ENCODE measurements around the gene SRGAP1. TPM values are rescaled to one million over a fixed set of nuclear protein-coding genes. Genes with fewer than 3 reads are reported as not detected.

Gene SRGAP1
- total RNA-seq, 1 experiment from 2014 or later: 26.8 TPM

- TF ChIP-seq CTCF (IDR thresholded peaks at IDR 0.05) (no peak), TCF7L2 (IDR thresholded peaks at IDR 0.05; ENCODE audit: low read depth, low read length) (no peak), POLR2AphosphoS5 (IDR thresholded peaks at IDR 0.05; ENCODE audit: low read depth, low read length) (no peak), SIN3A (IDR thresholded peaks at IDR 0.05; ENCODE audit: borderline replicate concordance, insufficient read depth, low read depth, low read length) (no peak), REST (IDR thresholded peaks at IDR 0.05; ENCODE audit: insufficient read depth in 1 of 2, low read depth in 2 of 2, low read length in 1 of 2) (no peak)
- Histone ChIP-seq H3K4me3 (ENCODE audit: low read depth in 2 of 2, low read length in 2 of 2) (no peak overlapping the region), H3K4me1 (ENCODE audit: control insufficient read depth, insufficient read depth, low read length) (peaks cover 23% of the 10 kb centered on the region), H3K27me3 (ENCODE audit: control insufficient read depth, insufficient read depth, low read length) (no peaks in the 10 kb centered on the region), H3K36me3 (ENCODE audit: control insufficient read depth, insufficient read depth, low read length) (peaks cover 12% of the 10 kb centered on the region), H3K9me3 (ENCODE audit: control insufficient read depth, insufficient read depth, low read depth, low read length) (no peaks in the 10 kb centered on the region), H3K27ac (ENCODE audit: low read length) (no peak overlapping the region)
- in situ Hi-C loops (cut with HindIII; ENCODE audit: low pct_unique_long_range_greater_than_20kb, low sequenced_read_pairs) (no loop called here), intact Hi-C loops (cut with micrococcal nuclease; ENCODE audit: unreplicated experiment) (no loop called here)
- no peak for DNase-seq (ENCODE audit: low read depth, low spot score)
- ATAC-seq: no peak
- BruUV-seq (replicated peaks): no TSS peak
- POLR2A ChIA-PET: no interaction called here
- CTCF ChIA-PET: no interaction called here
Observed at GRCh38 chr12:64093689-64094088, 249.2 kb downstream of the SRGAP1 start.

- Histone ChIP-seq H3K27me3 (ENCODE audit: control insufficient read depth, insufficient read depth, low read length) (no peaks in the 10 kb centered on the region), H3K27ac (ENCODE audit: low read length) (no peak overlapping the region), H3K4me3 (ENCODE audit: low read depth in 2 of 2, low read length in 2 of 2) (no peak overlapping the region), H3K4me1 (ENCODE audit: control insufficient read depth, insufficient read depth, low read length) (no peaks in the 10 kb centered on the region), H3K9me3 (ENCODE audit: control insufficient read depth, insufficient read depth, low read depth, low read length) (no peaks in the 10 kb centered on the region), H3K36me3 (ENCODE audit: control insufficient read depth, insufficient read depth, low read length) (peaks cover 12% of the 10 kb centered on the region)
- ATAC-seq: no peak
- POLR2A ChIA-PET: interaction anchor here (0.7 kb wide), 3 partner anchors 8 to 134 kb away, joined by 3 to 26 read pairs (median 6); no protein-coding TSS in a partner anchor
- DNase-seq (ENCODE audit: low read depth, low spot score): no peak
- no TSS peak for BruUV-seq (replicated peaks)
- CTCF ChIA-PET: no interaction called here
- intact Hi-C loops (cut with micrococcal nuclease; ENCODE audit: unreplicated experiment) (no loop called here), in situ Hi-C loops (cut with HindIII; ENCODE audit: low pct_unique_long_range_greater_than_20kb, low sequenced_read_pairs) (no loop called here)
- TF ChIP-seq TCF7L2 (IDR thresholded peaks at IDR 0.05; ENCODE audit: low read depth, low read length) (no peak), SIN3A (IDR thresholded peaks at IDR 0.05; ENCODE audit: borderline replicate concordance, insufficient read depth, low read depth, low read length) (no peak), CTCF (IDR thresholded peaks at IDR 0.05) (no peak), REST (IDR thresholded peaks at IDR 0.05; ENCODE audit: insufficient read depth in 1 of 2, low read depth in 2 of 2, low read length in 1 of 2) (no peak), POLR2AphosphoS5 (IDR thresholded peaks at IDR 0.05; ENCODE audit: low read depth, low read length) (no peak)
Observed at GRCh38 chr12:64097366-64098105, 253.0 kb downstream of the SRGAP1 start.
